Erythroblast (primary cell): Measurements from ENCODE around the gene CELF4.

Experiments used
- GATA1 ChIP-seq: IDR thresholded peaks from 2 replicates; pipeline ENCODE4 v1.6.1; 2011; ENCODE audit warnings: low read depth, mild to moderate bottlenecking, control low read depth, low read length, moderate library complexity
- POLR2A ChIP-seq: IDR thresholded peaks from 2 replicates; pipeline ENCODE4 v1.6.1; 2011; ENCODE audit warnings: mild to moderate bottlenecking, low read length

GRCh38 chr18:37336568-37337285 is 228.9 kb downstream of the CELF4 start:
- TF ChIP-seq POLR2A, result no peak
- TF ChIP-seq GATA1, result no peak
